ENCODE results near the gene UNK. TPM values are rescaled to one million over a fixed set of nuclear protein-coding genes. Genes with fewer than 3 reads are reported as not detected.

Gene UNK
- total RNA-seq, 1 donor from 2014 or later: 61.2 TPM

DNA sequence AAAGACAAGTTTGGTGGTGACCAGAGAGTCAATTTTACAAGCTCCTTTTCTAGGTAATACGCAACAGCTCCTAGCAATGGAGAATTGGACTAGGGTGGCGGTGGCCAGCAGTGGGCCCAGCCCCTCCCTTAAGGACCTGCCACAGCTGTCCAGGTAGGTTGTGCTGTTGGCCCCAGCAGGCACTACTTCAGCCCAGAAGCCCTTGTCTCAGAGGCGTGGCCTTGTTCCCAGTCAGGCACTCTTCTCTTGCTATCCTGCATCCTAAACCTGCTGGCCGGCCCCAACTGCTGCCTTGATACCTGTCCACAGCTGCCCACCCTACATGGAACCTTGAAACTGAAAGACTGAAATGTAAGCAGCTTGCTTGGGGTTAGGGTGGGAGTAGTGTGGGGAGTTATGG, 18.6 kb upstream of the UNK start:
- H3K27me3 Mint-ChIP-seq: no peaks in the 10 kb centered on the region
- ChIA-PET POLR2A (interaction anchor here (0.6 to 8.2 kb wide), 10 partner anchors 9 to 96 kb away, joined by 3 to 91 read pairs (median 14); partner anchors contain the start of genes UNC13D, UNK and WBP2), CTCF (interaction anchor here (1.1 to 5.3 kb wide), 11 partner anchors 10 to 239 kb away, joined by 3 to 54 read pairs (median 5); partner anchors contain the start of gene UNK)
- intact Hi-C loops (cut with micrococcal nuclease): loop anchor here (1.0 kb wide), 1 partner anchor 13 kb away; a partner anchor contains a TSS
- peaks cover 3% of the 10 kb centered on the region for H3K36me3 Mint-ChIP-seq (ENCODE audit: low read depth)
- DNase-seq (no peak), ATAC-seq (ENCODE audit: low read depth) (no peak)
- H3K27ac Mint-ChIP-seq: no peak overlapping the region
- TF ChIP-seq, protein P1, sequence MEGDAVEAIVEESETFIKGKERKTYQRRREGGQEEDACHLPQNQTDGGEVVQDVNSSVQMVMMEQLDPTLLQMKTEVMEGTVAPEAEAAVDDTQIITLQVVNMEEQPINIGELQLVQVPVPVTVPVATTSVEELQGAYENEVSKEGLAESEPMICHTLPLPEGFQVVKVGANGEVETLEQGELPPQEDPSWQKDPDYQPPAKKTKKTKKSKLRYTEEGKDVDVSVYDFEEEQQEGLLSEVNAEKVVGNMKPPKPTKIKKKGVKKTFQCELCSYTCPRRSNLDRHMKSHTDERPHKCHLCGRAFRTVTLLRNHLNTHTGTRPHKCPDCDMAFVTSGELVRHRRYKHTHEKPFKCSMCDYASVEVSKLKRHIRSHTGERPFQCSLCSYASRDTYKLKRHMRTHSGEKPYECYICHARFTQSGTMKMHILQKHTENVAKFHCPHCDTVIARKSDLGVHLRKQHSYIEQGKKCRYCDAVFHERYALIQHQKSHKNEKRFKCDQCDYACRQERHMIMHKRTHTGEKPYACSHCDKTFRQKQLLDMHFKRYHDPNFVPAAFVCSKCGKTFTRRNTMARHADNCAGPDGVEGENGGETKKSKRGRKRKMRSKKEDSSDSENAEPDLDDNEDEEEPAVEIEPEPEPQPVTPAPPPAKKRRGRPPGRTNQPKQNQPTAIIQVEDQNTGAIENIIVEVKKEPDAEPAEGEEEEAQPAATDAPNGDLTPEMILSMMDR (IDR thresholded peaks at IDR 0.05): no peak
- no peak overlapping the region for H3K4me3 Mint-ChIP-seq
- H3K4me1 Mint-ChIP-seq: peaks cover 16% of the 10 kb centered on the region
- no peaks in the 10 kb centered on the region for H3K9me3 Mint-ChIP-seq

DNA sequence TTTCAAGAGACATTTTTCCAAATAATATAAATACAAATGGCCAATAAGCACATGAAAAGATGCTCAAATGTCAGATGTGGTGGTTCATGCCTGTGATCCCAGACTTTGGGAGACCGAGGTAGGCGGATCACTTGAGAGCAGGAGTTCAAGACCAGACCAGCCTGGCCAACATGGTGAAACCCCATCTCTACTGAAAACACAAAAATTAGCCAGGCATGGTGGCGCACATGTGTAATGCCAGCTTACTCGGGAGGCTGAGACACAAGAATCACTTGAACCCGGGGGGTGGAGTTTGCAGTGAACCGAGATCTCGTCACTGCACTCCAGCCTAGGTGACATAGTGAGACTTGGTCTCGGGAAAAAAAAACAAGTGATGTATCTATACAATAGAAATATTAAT, 16.7 kb upstream of the UNK start:
- ChIA-PET CTCF (no interaction called here), POLR2A (interaction anchor here (1.1 kb wide), 1 partner anchor 12 kb away, joined by 4 read pairs; no protein-coding TSS in a partner anchor)
- no peak for ATAC-seq (ENCODE audit: low read depth)
- Mint-ChIP-seq H3K27me3 (no peaks in the 10 kb centered on the region), H3K9me3 (no peaks in the 10 kb centered on the region), H3K4me1 (peaks cover 14% of the 10 kb centered on the region), H3K27ac (no peak overlapping the region), H3K4me3 (no peak overlapping the region), H3K36me3 (ENCODE audit: low read depth) (no peaks in the 10 kb centered on the region)
- intact Hi-C loops (cut with micrococcal nuclease): no loop called here
- TF ChIP-seq, protein P1 (IDR thresholded peaks at IDR 0.05): no peak
- no peak for DNase-seq

DNA sequence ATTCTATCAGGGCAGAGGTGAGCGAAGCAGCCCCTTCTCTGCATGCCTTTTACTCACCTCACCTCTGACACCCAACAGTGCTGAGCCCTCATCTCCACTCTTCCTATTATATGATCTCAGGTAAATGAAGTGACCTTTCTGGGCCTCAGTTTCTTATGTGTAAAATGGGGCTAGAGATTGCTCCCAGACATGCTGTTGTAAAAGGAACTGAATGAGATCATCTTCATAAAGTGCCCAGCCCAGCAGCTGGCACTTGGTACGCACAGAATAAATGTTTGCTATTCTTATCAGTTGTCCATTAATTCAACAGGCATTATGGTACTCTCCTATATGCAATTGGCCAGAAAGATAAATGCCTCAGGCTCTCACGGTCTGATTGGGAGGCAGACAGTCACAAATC, 15.1 kb upstream of the UNK start:
- Mint-ChIP-seq H3K4me3 (no peak overlapping the region), H3K4me1 (peaks cover 6% of the 10 kb centered on the region), H3K27ac (no peak overlapping the region), H3K27me3 (no peaks in the 10 kb centered on the region), H3K36me3 (ENCODE audit: low read depth) (peaks cover 2% of the 10 kb centered on the region), H3K9me3 (no peaks in the 10 kb centered on the region)
- CTCF ChIA-PET: interaction anchor here (0.6 to 1.5 kb wide), 2 partner anchors 16 to 169 kb away, joined by 3 to 6 read pairs; no protein-coding TSS in a partner anchor
- DNase-seq (no peak), ATAC-seq (ENCODE audit: low read depth) (no peak)
- intact Hi-C loops (cut with micrococcal nuclease): no loop called here
- POLR2A ChIA-PET: interaction anchor here (0.7 to 2.9 kb wide), 2 partner anchors 10 to 257 kb away, joined by 10 to 11 read pairs; no protein-coding TSS in a partner anchor
- TF ChIP-seq, protein P1 (IDR thresholded peaks at IDR 0.05): no peak

DNA sequence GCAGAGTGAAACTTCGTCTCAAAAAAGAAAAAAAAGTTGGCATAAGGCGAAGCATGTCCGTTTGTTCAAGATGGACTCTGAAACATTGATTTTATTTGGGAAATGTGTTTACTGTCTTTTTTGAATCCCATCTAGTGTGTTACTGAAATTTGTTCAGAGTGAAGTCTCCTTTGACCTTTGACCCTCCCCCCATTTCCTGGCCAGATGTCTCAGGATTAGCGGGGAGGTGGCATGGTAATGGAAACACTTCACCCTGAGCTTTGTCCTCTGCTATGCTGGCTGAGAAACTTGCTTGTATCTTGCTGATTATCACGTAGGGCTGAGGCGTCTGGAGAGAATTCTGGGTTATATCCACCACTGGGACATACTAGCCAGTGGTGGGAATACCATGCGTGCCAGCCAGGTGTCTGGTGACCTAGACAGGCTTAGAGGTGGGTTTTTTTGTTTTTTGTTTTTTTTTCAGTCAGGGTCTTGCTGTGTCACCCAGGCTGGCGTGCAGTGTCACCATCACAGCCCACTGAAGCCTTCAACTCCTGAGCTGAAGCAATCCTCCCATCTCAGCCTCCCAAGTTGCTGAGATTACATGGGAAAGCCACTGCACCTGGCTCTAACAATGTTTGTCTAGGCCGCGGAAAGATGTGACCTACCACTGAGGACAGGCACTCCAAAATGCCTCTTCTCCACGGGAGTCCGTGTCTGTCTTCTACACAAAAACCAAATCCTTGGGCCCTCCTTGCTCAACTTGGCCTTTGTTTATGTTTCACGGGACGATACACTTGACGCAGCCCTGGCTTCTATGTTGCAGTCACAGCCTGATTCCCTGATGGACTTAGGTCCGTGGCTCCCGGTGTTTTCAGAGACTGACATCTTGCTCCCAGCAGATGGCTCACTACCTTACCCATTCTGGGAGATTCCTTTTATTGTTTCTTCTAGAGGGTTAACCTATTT, 13.0 kb upstream of the UNK start:
- Mint-ChIP-seq H3K36me3 (ENCODE audit: low read depth) (peaks cover 17% of the 10 kb centered on the region), H3K9me3 (no peaks in the 10 kb centered on the region), H3K4me3 (no peak overlapping the region), H3K27me3 (no peaks in the 10 kb centered on the region), H3K27ac (no peak overlapping the region), H3K4me1 (peaks cover 15% of the 10 kb centered on the region)
- no peak for ATAC-seq (ENCODE audit: low read depth)
- no peak for DNase-seq
- CTCF ChIA-PET: no interaction called here
- TF ChIP-seq, protein P1 (IDR thresholded peaks at IDR 0.05): no peak
- intact Hi-C loops (cut with micrococcal nuclease): no loop called here
- POLR2A ChIA-PET: interaction anchor here (0.6 to 2.9 kb wide), 2 partner anchors 8 to 50 kb away, joined by 4 to 10 read pairs; no protein-coding TSS in a partner anchor

All from activated B cell treated with CpG ODN at 0.5 μM for 24 hours (primary cell).